Esophagus squamous epithelium (tissue), 4 donors: ENCODE measurements around the gene TRERF1.

Source experiments
- POLR2A ChIP-seq, 4 donors: fragments of 450-650 bp; IDR thresholded peaks; one replicate each; pipeline ENCODE4 v1.6.1; 2017; ENCODE audit warnings: antibody characterized with exemption in 4 of 4, mild to moderate bottlenecking in 4 of 4, moderate library complexity in 3 of 4
- TF ChIP-seq, protein P1 (sequence below), 6 experiments: fragments of 450-650 bp in 4 of 6; fragments of 200-600 bp in 2 of 6; sonication (generic) in 2 of 6; IDR thresholded peaks; one replicate each; pipeline ENCODE4 v1.5.1; 2016 to 2019; ENCODE audit warnings: antibody characterized with exemption in 6 of 6, mild to moderate bottlenecking in 4 of 6, moderate library complexity in 4 of 6

- TF ChIP-seq POLR2A (IDR thresholded peaks at IDR 0.05): no peak
- TF ChIP-seq, protein P1, sequence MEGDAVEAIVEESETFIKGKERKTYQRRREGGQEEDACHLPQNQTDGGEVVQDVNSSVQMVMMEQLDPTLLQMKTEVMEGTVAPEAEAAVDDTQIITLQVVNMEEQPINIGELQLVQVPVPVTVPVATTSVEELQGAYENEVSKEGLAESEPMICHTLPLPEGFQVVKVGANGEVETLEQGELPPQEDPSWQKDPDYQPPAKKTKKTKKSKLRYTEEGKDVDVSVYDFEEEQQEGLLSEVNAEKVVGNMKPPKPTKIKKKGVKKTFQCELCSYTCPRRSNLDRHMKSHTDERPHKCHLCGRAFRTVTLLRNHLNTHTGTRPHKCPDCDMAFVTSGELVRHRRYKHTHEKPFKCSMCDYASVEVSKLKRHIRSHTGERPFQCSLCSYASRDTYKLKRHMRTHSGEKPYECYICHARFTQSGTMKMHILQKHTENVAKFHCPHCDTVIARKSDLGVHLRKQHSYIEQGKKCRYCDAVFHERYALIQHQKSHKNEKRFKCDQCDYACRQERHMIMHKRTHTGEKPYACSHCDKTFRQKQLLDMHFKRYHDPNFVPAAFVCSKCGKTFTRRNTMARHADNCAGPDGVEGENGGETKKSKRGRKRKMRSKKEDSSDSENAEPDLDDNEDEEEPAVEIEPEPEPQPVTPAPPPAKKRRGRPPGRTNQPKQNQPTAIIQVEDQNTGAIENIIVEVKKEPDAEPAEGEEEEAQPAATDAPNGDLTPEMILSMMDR (IDR thresholded peaks at IDR 0.05): no peak
Observed at GRCh38 chr6:42423244-42423643, 28.5 kb downstream of the TRERF1 start.
